ENCODE data around the gene B3GNT3. TPM values are rescaled to one million over a fixed set of nuclear protein-coding genes. Genes with fewer than 3 reads are reported as not detected.

B3GNT3 gene
- total RNA-seq, 1 donor from 2014 or later, result 11.5 TPM

- Histone ChIP-seq H3K4me3 (ENCODE audit: low read depth, low read length) (no peak overlapping the region), H3K27me3 (ENCODE audit: control insufficient read depth, insufficient read depth, low read length) (peaks cover 3% of the 10 kb centered on the region), H3K36me3 (ENCODE audit: control insufficient read depth, insufficient read depth, low read length) (no peaks in the 10 kb centered on the region)
- no peak for TF ChIP-seq CTCF (IDR thresholded peaks at IDR 0.05; ENCODE audit: insufficient read depth, low read length, poor library complexity, severe bottlenecking)
- DNase-seq (ENCODE audit: low read depth), result no peak
Measured at GRCh38 chr19:17802137-17802858, 7.4 kb downstream of the B3GNT3 start.

- TF ChIP-seq CTCF (IDR thresholded peaks at IDR 0.05; ENCODE audit: insufficient read depth, low read length, poor library complexity, severe bottlenecking), result no peak
- Histone ChIP-seq H3K36me3 (ENCODE audit: control insufficient read depth, insufficient read depth, low read length) (no peaks in the 10 kb centered on the region), H3K27me3 (ENCODE audit: control insufficient read depth, insufficient read depth, low read length) (peaks cover 3% of the 10 kb centered on the region), H3K4me3 (ENCODE audit: low read depth, low read length) (no peak overlapping the region)
- no peak for DNase-seq (ENCODE audit: low read depth)
Measured at GRCh38 chr19:17803264-17803896, 8.4 kb downstream of the B3GNT3 start.

- Histone ChIP-seq H3K27me3 (ENCODE audit: control insufficient read depth, insufficient read depth, low read length) (peaks cover 3% of the 10 kb centered on the region), H3K4me3 (ENCODE audit: low read depth, low read length) (no peak overlapping the region), H3K36me3 (ENCODE audit: control insufficient read depth, insufficient read depth, low read length) (no peaks in the 10 kb centered on the region)
- DNase-seq (ENCODE audit: low read depth), result no peak
- TF ChIP-seq CTCF (IDR thresholded peaks at IDR 0.05; ENCODE audit: insufficient read depth, low read length, poor library complexity, severe bottlenecking), result no peak
Measured at GRCh38 chr19:17805427-17805826, 10.5 kb downstream of the B3GNT3 start.

GRCh38 chr19:17806945-17807344 is 12.0 kb downstream of the B3GNT3 start:
- no peak overlapping the region for H3K4me3 ChIP-seq (ENCODE audit: low read depth, low read length)
- no peaks in the 10 kb centered on the region for H3K36me3 ChIP-seq (ENCODE audit: control insufficient read depth, insufficient read depth, low read length)
- no peak for DNase-seq (ENCODE audit: low read depth)
- peaks cover 3% of the 10 kb centered on the region for H3K27me3 ChIP-seq (ENCODE audit: control insufficient read depth, insufficient read depth, low read length)
- no peak for TF ChIP-seq CTCF (IDR thresholded peaks at IDR 0.05; ENCODE audit: insufficient read depth, low read length, poor library complexity, severe bottlenecking)

GRCh38 chr19:17807731-17808316 is 12.9 kb downstream of the B3GNT3 start:
- H3K4me3 ChIP-seq (ENCODE audit: low read depth, low read length), result no peak overlapping the region
- no peak for TF ChIP-seq CTCF (IDR thresholded peaks at IDR 0.05; ENCODE audit: insufficient read depth, low read length, poor library complexity, severe bottlenecking)
- H3K27me3 ChIP-seq (ENCODE audit: control insufficient read depth, insufficient read depth, low read length), result no peaks in the 10 kb centered on the region
- DNase-seq (ENCODE audit: low read depth), result no peak
- no peaks in the 10 kb centered on the region for H3K36me3 ChIP-seq (ENCODE audit: control insufficient read depth, insufficient read depth, low read length)
